DND-41 (cell line): ENCODE measurements around the gene PRIM2.
"Not testable (repeated sequence)": the region's sequence is repeated elsewhere in the genome, so short reads cannot be mapped to it uniquely, and the experiment has no call there.

Source experiments
- ATAC-seq: fragments of 200-7000 bp; cut with Tn5 transposase; 3 replicates; pipeline ENCODE4 v1.9.1; 2021; ENCODE audit warnings: low read depth; ENCODE audit not compliant: insufficient read depth
- DNase-seq: peaks from one replicate; pipeline ENCODE4 v3.0.0-alpha.2; 2020
- H2AFZ ChIP-seq: 2 replicates; pipeline ENCODE4 v1.6.0; 2012; ENCODE audit warnings: low read depth, low read length
- H3K27ac ChIP-seq: 2 replicates; pipeline ENCODE4 v1.5.1; 2012; ENCODE audit warnings: low read length, inconsistent platforms
- H3K27me3 ChIP-seq: fragments of 200-600 bp; sonication (generic); 2 replicates; pipeline ENCODE4 v1.6.0; 2012; ENCODE audit warnings: low read length, mild to moderate bottlenecking, inconsistent platforms; ENCODE audit not compliant: insufficient read depth, poor library complexity
- H3K36me3 ChIP-seq: 2 replicates; pipeline ENCODE4 v1.5.1; 2012; ENCODE audit warnings: low read length, inconsistent platforms; ENCODE audit not compliant: insufficient read depth
- H3K4me1 ChIP-seq: 2 replicates; pipeline ENCODE4 v1.5.1; 2012; ENCODE audit warnings: mild to moderate bottlenecking, low read length; ENCODE audit not compliant: insufficient read depth
- H3K4me2 ChIP-seq: 2 replicates; pipeline ENCODE4 v1.6.0; 2012; ENCODE audit warnings: mild to moderate bottlenecking, moderate library complexity, low read length, inconsistent platforms; ENCODE audit not compliant: insufficient read depth
- H3K4me3 ChIP-seq, 2 experiments: fragments of 200-600 bp in 1 of 2; shearing (Covaris generic) in 1 of 2; 2 replicates each; pipeline ENCODE4 v1.5.1; 2012 to 2016; ENCODE audit warnings: inconsistent platforms in 2 of 2, low read length in 2 of 2, mild to moderate bottlenecking in 2 of 2, low read depth in 1 of 2, moderate library complexity in 1 of 2
- H3K79me2 ChIP-seq: 2 replicates; pipeline ENCODE4 v1.6.0; 2012; ENCODE audit warnings: low read length, inconsistent platforms; ENCODE audit not compliant: insufficient read depth
- H3K9ac ChIP-seq: 2 replicates; pipeline ENCODE4 v1.6.0; 2012; ENCODE audit warnings: low read depth, mild to moderate bottlenecking, inconsistent platforms, low read length, moderate library complexity
- H3K9me3 ChIP-seq: 2 replicates; pipeline ENCODE4 v1.5.1; 2012; ENCODE audit warnings: low read length, moderate library complexity, mild to moderate bottlenecking, inconsistent platforms; ENCODE audit not compliant: insufficient read depth, severe bottlenecking
- H4K20me1 ChIP-seq: 2 replicates; pipeline ENCODE4 v1.6.0; 2012; ENCODE audit warnings: low read length; ENCODE audit not compliant: insufficient read depth

PRIM2 gene

DNA sequence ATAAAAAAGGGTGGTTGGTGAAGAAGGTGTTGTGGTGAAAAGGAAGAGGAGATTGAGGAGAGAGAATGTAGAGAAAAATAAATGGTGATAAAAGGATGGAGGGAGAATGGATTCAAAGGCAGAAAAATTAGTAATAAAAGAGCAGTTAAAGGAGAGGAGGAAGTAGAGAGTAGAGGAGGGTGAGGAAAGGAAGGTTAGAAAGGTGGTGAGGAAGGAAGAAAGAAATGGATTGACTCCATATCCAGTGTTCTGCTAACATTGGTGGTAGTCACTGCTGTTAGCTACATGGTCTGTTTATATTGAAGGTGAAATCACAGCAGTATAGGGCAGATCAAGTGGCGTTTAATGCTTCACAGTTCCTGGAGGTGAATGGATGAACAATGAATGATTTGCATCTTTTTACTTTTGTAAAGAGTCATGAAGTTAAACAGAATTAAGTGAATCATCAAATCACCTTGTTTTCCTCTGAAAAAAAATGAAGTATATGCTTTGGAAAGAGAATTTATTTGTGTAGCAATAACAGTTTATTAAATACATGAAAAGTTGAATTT lies 154.0 kb downstream of the PRIM2 start:
- not testable (repeated sequence) for H3K9ac ChIP-seq, H3K9me3 ChIP-seq, H3K27ac ChIP-seq, H2AFZ ChIP-seq, H3K4me2 ChIP-seq, DNase-seq, H3K36me3 ChIP-seq, H3K4me3 ChIP-seq, H3K79me2 ChIP-seq, ATAC-seq, H3K4me1 ChIP-seq, H3K27me3 ChIP-seq, H4K20me1 ChIP-seq

DNA sequence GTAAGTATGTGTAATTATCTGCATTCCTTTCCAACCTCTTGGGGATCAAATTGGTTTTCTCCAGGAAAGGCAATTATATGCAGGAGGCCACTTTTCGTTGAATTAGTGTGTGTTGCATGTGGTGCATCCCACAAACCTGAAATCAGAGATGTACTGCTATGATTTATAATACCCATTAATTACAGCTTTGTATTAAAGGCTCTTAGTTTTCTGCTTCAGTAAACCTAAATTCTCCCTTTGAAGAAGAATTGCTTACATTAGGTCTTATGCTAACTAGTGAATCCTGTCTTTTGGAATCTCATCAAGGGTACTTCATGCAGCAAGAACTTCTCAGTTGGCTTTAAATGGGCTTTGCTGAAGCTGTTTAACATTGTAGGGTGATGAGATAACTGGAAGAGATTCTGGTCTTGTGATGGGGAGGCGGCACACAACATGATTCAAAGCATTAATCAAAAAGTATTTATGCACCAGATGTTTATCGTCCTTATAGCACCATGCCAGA lies 155.5 kb downstream of the PRIM2 start:
- H3K27ac ChIP-seq, H3K79me2 ChIP-seq, H3K4me1 ChIP-seq, H2AFZ ChIP-seq, DNase-seq, H3K4me3 ChIP-seq, H3K36me3 ChIP-seq, H3K9ac ChIP-seq, ATAC-seq, H3K4me2 ChIP-seq, H4K20me1 ChIP-seq, H3K9me3 ChIP-seq, H3K27me3 ChIP-seq: not testable (repeated sequence)

DNA sequence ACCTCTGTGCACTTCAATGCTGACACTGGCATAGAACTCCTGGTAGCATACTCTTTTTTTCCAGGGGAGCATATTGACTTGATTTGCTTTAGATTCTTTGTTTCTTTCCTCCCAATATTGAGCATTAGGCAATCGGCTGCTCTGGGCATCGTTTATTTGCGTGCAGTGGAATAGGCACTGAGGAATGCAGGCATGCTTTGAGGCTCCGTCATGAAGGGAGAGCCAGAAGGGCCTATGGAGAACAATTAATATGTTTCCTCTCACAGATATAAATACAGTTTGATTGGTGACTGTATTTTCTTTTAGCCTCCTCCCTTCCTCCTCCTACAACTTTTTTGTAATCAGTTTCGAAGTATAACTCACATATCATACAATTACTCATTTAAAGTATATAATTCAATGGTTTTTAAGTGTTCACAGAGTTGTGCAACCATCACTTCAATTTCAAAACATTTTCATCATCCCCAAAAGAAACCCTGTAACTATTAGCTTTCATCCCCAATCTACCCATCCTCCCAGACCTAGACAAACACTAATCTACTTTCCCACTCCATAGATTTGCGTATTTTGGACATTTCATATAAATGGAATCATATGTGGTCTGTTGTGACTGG lies 157.5 kb downstream of the PRIM2 start:
- not testable (repeated sequence) for DNase-seq, H3K9me3 ChIP-seq, H3K9ac ChIP-seq, H3K79me2 ChIP-seq, H4K20me1 ChIP-seq, H3K27me3 ChIP-seq, ATAC-seq, H3K36me3 ChIP-seq, H3K4me3 ChIP-seq, H2AFZ ChIP-seq, H3K27ac ChIP-seq, H3K4me2 ChIP-seq, H3K4me1 ChIP-seq

DNA sequence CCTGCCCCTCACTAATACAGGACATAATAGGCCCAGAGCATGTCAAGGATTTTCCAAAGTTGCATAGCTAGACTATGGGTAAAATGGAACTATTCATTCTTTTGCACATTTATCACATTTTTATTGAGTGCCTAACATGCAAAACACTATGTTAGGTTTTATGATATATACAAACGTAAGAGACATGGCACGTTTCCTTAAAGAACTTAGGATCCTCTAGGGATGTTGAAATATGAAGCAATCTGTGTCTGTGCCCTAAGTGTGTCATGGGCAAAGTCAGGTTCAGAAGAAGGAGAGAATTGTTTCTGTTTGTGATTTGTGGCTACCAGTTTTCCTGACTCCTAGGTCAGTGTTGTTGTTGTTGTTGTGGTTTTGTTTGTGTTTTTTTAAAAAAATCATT lies 158.2 kb downstream of the PRIM2 start:
- not testable (repeated sequence) for H3K4me2 ChIP-seq, H3K4me1 ChIP-seq, H3K27ac ChIP-seq, H4K20me1 ChIP-seq, H2AFZ ChIP-seq, H3K27me3 ChIP-seq, H3K79me2 ChIP-seq, ATAC-seq, H3K9me3 ChIP-seq, DNase-seq, H3K4me3 ChIP-seq, H3K9ac ChIP-seq, H3K36me3 ChIP-seq

DNA sequence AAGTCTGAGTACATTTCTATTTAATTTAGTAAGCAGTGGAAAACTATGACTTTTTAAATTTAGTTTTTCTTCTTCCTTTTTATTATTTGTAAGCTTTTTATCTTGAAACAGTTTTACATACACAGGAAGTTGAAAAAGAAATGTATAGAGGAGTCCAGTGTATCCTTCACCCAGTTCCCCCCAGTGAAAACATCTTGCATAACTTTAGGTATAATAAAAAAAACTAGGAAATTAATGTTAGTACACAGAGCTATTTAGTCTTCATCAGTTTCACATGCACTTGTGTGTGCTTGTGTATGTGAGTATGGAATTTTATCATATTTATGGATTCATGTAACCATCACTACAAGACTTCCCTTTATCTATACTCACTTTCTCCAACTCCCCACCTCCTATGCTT lies 162.8 kb downstream of the PRIM2 start:
- H3K36me3 ChIP-seq, ATAC-seq, H3K9ac ChIP-seq, H3K4me1 ChIP-seq, H3K4me3 ChIP-seq, H3K9me3 ChIP-seq, H3K79me2 ChIP-seq, H3K4me2 ChIP-seq, H3K27me3 ChIP-seq, H3K27ac ChIP-seq, H2AFZ ChIP-seq, H4K20me1 ChIP-seq, DNase-seq: not testable (repeated sequence)

DNA sequence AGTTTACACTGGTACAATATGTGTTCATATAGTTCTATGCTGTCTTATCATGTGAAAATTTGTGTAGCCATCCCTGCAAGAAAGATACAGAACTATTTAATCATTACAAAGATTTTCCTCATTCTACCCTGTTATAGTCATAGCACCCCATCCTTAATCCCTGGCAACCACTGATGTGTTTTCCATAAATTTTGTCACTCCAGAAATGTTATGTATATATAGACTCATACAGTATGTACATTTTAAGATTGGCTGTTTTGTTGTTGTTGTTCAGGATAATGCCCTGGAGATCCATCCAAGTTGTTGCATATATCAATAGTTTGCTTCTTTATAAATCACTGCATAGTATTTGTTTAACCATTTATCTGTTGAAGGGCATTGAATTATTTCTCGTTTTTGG lies 163.7 kb downstream of the PRIM2 start:
- not testable (repeated sequence) for H3K36me3 ChIP-seq, H3K27ac ChIP-seq, H3K9ac ChIP-seq, H3K4me1 ChIP-seq, H3K4me2 ChIP-seq, ATAC-seq, H3K79me2 ChIP-seq, H2AFZ ChIP-seq, DNase-seq, H3K27me3 ChIP-seq, H3K4me3 ChIP-seq, H3K9me3 ChIP-seq, H4K20me1 ChIP-seq

DNA sequence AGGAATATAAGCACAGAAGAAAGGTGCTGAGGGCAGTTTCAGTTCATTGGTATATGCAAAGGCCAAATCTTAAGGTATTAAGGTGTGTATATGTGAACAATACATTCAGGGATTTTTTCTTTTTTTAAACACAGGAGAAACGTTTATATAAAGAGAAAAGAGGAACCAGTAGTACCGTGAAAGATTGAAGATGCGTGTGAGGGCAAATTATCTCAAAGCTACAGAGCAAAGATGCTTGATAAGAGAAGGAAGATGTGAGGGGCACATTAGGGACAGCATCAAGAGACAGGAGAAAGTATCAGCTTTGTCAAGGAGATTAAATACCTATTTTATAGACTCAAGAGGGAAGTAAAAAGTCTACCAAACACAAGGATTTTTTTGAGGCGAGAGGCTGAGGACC lies 165.0 kb downstream of the PRIM2 start:
- H3K4me3 ChIP-seq, H3K4me2 ChIP-seq, H3K27ac ChIP-seq, H3K36me3 ChIP-seq, ATAC-seq, H3K4me1 ChIP-seq, H3K27me3 ChIP-seq, H3K79me2 ChIP-seq, DNase-seq, H4K20me1 ChIP-seq, H3K9me3 ChIP-seq, H2AFZ ChIP-seq, H3K9ac ChIP-seq: not testable (repeated sequence)

DNA sequence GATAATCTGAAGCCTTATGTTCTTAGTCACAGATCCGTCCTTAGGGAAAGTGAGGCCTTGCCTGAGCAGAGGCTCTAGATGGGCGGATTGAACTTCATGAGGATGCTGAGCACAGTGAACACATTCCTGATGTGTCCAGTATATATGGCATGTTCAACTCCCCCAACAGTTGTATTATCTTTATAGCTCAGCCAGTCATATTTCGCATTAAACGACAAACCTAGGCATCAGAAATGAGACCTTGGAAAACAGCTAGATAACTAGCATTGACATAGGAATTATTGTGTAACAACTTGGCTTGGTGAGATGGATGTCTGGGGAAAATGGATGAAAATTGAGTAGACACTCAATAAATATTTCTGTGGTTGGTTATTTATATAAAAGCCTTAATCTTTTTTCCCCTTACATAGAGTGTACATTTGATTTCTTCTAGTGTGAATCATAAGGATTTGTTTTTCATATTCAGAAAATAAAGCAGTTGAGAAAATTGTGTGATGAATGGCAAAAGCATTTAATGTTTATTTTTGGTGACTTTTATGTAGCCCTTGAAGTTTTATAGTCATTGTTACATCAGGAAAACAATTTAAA lies 169.2 kb downstream of the PRIM2 start:
- not testable (repeated sequence) for DNase-seq, H3K4me1 ChIP-seq, H3K27me3 ChIP-seq, H2AFZ ChIP-seq, H3K79me2 ChIP-seq, ATAC-seq, H3K36me3 ChIP-seq, H3K9me3 ChIP-seq, H3K9ac ChIP-seq, H3K4me3 ChIP-seq, H3K27ac ChIP-seq, H3K4me2 ChIP-seq, H4K20me1 ChIP-seq
